ENCODE data around the gene NCKAP1. TPM values are rescaled to one million over a fixed set of nuclear protein-coding genes. Genes with fewer than 3 reads are reported as not detected.
"Not testable (repeated sequence)": the region's sequence is repeated elsewhere in the genome, so short reads cannot be mapped to it uniquely, and the experiment has no call there.

NCKAP1 gene
- total RNA-seq, 2 experiments from 2014 or later = 0.96 to 1.6 TPM

DNA sequence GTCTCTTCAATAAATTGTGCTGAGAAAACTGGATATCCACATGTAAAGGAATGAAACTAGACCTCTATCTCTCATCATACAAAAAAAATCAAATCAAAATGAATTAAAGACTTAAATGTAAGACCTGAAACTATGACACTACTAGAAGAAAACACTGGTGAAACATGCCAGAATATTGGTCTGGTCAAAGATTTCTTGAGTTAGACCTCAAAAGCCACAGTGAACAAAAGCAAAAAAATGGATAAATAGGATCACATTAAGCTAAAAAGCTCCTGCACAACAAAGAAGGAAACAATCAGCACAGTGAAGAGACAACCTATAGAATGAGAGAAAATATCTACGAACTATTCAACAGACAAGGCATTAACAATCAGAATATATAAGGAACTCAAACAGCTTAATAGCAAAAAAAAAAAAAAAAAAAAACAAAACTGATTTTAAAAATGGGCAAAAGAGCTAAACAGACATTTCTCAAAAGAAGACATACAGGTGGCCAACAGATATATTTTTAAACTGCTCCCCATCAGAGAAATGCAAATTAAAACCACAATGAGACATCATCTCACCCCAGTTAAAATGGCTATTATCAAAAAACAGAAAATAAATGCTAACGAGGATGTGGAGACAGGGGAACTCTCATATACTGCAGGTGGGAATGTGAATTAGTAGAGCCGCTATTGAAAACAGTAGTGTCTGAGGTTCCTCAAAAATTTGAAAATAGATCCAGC, 66.3 kb downstream of the NCKAP1 start:
- Mint-ChIP-seq H3K4me1 (peaks cover 8% of the 10 kb centered on the region), H3K27me3 (no peaks in the 10 kb centered on the region), H3K9me3 (ENCODE audit: low read depth) (peaks cover 5% of the 10 kb centered on the region), H3K4me3 (no peak overlapping the region), H3K27ac (no peak overlapping the region), H3K36me3 (peaks cover 18% of the 10 kb centered on the region)
- CTCF ChIA-PET = interaction anchor here (0.7 to 2.0 kb wide), 3 partner anchors 8 to 305 kb away, joined by 3 to 6 read pairs (median 5); no protein-coding TSS in a partner anchor
- DNase-seq = no peak
- ATAC-seq = no peak

DNA sequence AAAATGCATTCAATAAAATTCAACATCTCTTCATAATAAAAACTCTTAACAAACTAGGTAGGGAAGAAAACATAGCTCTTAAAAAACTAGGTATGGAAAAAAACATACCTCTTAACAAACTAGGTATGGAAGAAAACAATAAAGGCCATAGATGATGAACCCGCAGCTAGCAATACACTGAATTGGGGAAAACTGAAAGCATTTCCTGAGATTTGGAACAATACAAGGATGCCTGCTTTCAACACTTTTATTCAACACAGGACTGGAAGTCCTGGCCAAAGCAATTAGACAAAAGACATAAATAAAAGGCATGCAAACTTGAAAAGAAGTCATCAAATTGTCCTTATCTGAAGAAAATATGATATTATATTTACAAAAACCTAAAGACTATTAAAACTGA, 67.8 kb downstream of the NCKAP1 start:
- H3K27ac Mint-ChIP-seq = no peak overlapping the region
- no peaks in the 10 kb centered on the region for H3K27me3 Mint-ChIP-seq
- ATAC-seq (no peak), DNase-seq (no peak)
- peaks cover 5% of the 10 kb centered on the region for H3K9me3 Mint-ChIP-seq (ENCODE audit: low read depth)
- peaks cover 8% of the 10 kb centered on the region for H3K4me1 Mint-ChIP-seq
- H3K4me3 Mint-ChIP-seq = no peak overlapping the region
- peaks cover 18% of the 10 kb centered on the region for H3K36me3 Mint-ChIP-seq
- CTCF ChIA-PET = interaction anchor here (2.0 kb wide), 1 partner anchor 9 kb away, joined by 6 read pairs; no protein-coding TSS in a partner anchor

DNA sequence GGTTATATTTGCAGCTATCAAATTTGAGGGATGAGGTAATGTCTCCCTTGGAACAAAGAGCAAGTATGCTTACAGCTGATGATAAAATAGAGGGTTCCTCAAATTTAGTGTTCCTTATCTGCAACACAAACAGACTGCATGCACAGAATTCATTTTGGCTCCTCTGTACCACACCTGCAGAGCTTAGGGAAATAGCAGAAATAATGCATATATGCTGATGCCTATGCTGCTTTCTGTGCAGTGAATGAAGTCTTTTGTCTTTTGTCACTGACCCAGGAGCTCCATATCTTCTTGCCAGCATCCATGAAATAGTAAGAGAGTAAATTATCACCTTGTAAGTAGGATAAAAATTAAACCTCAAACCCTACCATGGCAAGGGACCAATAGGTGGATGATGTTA, 69.8 kb downstream of the NCKAP1 start:
- no peaks in the 10 kb centered on the region for H3K27me3 Mint-ChIP-seq
- no peak overlapping the region for H3K27ac Mint-ChIP-seq
- H3K9me3 Mint-ChIP-seq (ENCODE audit: low read depth) = peaks cover 5% of the 10 kb centered on the region
- peaks cover 8% of the 10 kb centered on the region for H3K4me1 Mint-ChIP-seq
- CTCF ChIA-PET = no interaction called here
- DNase-seq = no peak
- ATAC-seq = no peak
- H3K4me3 Mint-ChIP-seq = no peak overlapping the region
- peaks cover 18% of the 10 kb centered on the region for H3K36me3 Mint-ChIP-seq

DNA sequence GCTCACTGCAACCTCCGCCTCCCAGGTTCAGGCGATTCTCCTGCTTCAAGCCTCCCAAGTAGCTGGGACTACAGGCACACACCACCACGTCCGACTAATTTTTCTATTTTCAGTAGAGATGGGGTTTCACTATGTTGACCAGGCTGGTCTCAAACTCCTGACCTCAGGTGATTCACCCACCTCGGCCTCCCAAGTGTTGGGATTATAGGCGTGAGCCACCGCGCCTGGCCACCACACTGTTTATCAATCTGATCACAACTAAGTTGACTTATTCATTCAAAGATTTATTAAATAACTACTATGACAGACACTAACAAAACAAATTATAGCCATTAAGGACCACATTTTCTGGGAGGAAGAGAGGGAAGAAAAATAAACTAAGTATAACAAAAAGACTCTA, 71.9 kb downstream of the NCKAP1 start:
- H3K27me3 Mint-ChIP-seq; DNase-seq; ATAC-seq; H3K36me3 Mint-ChIP-seq; H3K9me3 Mint-ChIP-seq (ENCODE audit: low read depth); H3K4me3 Mint-ChIP-seq; H3K4me1 Mint-ChIP-seq; CTCF ChIA-PET; H3K27ac Mint-ChIP-seq: not testable (repeated sequence)

DNA sequence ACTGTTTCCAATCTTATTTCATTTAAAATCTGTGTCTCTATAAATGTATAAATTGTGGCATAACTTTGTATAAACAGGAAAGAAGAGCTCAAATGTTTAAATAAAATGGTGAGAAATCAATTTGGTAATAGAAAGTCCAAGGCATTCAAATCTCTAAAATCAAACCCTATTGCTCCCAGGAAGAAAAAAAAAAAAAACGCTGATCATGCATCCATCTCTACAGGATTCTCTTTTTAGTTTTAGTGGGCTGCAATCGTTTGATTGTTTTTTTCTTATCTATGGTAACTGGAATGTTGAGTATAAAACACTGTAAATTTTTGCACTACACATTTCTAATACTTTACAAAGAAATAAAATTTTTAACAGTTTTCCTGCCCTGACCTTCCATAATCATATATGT, 75.6 kb downstream of the NCKAP1 start:
- DNase-seq (no peak), ATAC-seq (no peak)
- Mint-ChIP-seq H3K27ac (no peak overlapping the region), H3K9me3 (ENCODE audit: low read depth) (no peaks in the 10 kb centered on the region), H3K4me3 (no peak overlapping the region), H3K27me3 (no peaks in the 10 kb centered on the region), H3K36me3 (peaks cover 11% of the 10 kb centered on the region), H3K4me1 (no peaks in the 10 kb centered on the region)
- CTCF ChIA-PET = no interaction called here

DNA sequence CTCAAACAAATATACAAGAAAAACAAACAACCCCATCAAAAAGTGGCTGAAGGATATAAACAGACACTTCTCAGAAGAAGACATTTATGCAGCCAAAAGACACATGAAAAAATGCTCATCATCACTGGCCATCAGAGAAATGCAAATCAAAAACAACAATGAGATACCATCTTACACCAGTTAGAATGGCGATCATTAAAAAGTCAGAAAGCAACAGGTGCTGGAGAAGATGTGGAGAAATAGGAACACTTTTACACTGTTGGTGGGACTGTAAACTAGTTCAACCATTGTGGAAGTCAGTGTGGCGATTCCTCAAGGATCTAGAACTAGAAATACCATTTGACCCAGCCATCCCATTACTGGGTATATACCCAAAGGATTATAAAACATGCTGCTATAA, 77.4 kb downstream of the NCKAP1 start:
- DNase-seq = not testable (repeated sequence)

DNA sequence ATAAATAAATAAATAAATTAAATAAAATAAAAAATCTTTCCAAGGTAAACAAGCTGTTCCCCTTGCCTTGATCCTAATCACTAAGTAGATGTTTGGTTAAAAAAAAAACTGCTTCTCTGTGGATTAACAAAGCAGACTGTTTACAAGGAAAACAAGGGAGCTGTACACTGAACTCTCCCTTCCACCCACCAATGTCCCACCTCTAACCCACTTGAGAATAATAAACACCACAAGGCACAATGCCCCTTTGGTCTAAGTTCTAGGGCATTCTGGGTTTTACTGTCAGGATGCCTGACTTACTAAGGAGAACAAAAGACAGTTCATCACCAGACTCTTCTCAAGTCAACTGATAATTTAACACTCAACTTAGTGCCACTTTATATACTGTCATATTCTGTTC, 83.5 kb downstream of the NCKAP1 start:
- DNase-seq = no peak
- Mint-ChIP-seq H3K4me3 (no peak overlapping the region), H3K36me3 (peaks cover 31% of the 10 kb centered on the region), H3K4me1 (peaks cover 38% of the 10 kb centered on the region), H3K9me3 (ENCODE audit: low read depth) (no peaks in the 10 kb centered on the region), H3K27ac (no peak overlapping the region), H3K27me3 (no peaks in the 10 kb centered on the region)
- CTCF ChIA-PET = no interaction called here
- no peak for ATAC-seq

More for the DNA sequence above, 77.4 kb downstream of the NCKAP1 start:
- CTCF ChIA-PET; H3K27ac Mint-ChIP-seq; H3K9me3 Mint-ChIP-seq (ENCODE audit: low read depth); H3K4me3 Mint-ChIP-seq; ATAC-seq; H3K4me1 Mint-ChIP-seq; H3K27me3 Mint-ChIP-seq: not testable (repeated sequence)
- H3K36me3 Mint-ChIP-seq = peaks cover 11% of the 10 kb centered on the region

DNA sequence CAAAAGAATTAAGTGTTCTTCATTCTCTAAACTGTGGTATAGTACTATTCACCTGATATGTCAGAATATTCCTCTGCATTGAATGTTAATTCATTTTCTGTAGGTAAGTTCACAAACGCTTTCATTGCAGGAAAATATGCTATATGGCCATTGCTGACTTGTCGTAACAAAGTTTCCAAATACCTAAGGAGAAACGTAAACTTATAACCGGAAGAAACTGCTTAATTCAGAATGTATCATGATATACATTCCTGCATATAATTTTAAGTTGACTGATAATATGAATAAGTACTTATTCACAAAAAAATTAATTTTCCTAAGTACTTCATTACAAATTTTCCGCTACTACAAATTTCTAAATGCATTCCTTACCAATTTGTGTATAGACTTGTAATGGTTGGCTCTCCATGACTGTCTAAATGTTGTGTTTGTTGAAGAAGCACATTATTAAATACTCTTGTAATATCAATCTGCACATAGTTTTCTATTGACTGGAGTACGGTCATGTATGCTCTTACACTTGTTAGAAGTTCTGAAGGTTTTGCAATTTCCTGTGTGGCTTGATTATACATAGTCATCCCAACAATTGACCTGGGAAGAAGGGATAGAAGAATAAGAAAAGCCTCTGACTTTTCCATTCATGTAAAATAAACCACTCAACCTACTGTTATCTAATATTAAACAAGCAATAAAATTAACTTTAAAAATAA, 85.4 kb downstream of the NCKAP1 start:
- H3K9me3 Mint-ChIP-seq (ENCODE audit: low read depth) = no peaks in the 10 kb centered on the region
- H3K27ac Mint-ChIP-seq = peak overlapping the region; percentile 58
- DNase-seq (no peak), ATAC-seq (no peak)
- no peak overlapping the region for H3K4me3 Mint-ChIP-seq
- H3K36me3 Mint-ChIP-seq = peaks cover 27% of the 10 kb centered on the region
- CTCF ChIA-PET = no interaction called here
- H3K4me1 Mint-ChIP-seq = peaks cover 50% of the 10 kb centered on the region
- no peaks in the 10 kb centered on the region for H3K27me3 Mint-ChIP-seq

DNA sequence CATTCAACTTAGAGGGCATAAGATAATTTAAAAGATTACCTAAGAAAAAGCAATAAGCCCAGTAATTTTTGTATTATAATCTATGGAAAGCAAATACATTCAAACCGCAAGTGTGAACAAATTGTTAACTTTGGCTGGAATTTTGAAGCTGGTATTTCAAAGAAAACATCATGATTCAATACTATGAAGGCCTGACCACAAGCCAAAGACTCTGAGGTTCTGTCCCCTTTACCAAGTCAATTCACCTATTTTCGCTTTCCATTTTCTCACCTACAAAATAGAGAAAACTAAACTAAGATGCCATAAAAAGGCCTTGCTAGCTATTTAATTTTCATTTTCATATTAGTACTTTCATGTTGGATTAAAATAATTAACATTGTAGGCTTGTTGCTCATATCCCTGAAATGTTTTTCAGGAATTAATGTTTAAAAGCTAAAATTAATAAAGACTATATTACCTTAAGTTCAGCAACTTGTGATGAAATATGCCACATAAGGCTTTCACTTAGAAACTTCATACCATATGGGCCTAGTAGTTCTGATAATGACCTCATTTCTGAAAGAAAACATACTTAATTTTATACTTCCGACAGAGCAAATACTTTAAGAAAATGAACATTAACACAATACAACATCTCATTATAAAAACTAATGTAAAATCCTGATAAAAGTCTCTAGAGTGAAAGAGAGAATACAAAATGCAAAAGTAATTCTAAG, 86.2 kb downstream of the NCKAP1 start:
- Mint-ChIP-seq H3K27ac (peak overlapping the region; percentile 58), H3K4me1 (peaks cover 50% of the 10 kb centered on the region), H3K4me3 (no peak overlapping the region), H3K9me3 (ENCODE audit: low read depth) (no peaks in the 10 kb centered on the region), H3K36me3 (peaks cover 25% of the 10 kb centered on the region), H3K27me3 (no peaks in the 10 kb centered on the region)
- CTCF ChIA-PET = interaction anchor here (3.2 kb wide), 1 partner anchor 28 kb away, joined by 14 read pairs; no protein-coding TSS in a partner anchor
- DNase-seq (peak; percentile 65), ATAC-seq (peak; percentile 82)

DNA sequence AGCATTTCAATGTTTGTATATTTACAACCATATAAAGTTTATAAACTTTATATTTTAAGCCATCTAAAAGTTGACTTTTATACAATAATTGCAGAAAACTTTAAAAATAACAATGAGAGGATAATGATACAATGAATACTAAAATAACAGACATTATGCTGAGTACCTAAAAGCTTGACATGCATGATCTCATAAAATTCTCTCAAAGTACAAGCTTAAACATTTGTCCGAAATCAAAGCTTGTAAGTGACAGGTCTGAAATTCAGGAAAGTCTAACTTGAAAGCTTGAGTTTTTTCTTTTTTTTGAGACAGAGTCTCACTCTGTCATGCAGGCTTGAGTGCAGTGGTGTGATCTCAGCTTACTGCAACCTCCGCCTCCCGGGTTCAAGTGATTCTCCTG, 87.7 kb downstream of the NCKAP1 start:
- ATAC-seq = no peak
- Mint-ChIP-seq H3K36me3 (peaks cover 26% of the 10 kb centered on the region), H3K4me3 (no peak overlapping the region), H3K9me3 (ENCODE audit: low read depth) (no peaks in the 10 kb centered on the region), H3K27me3 (no peaks in the 10 kb centered on the region), H3K4me1 (peaks cover 58% of the 10 kb centered on the region), H3K27ac (no peak overlapping the region)
- CTCF ChIA-PET = interaction anchor here (1.1 to 3.2 kb wide), 3 partner anchors 14 to 299 kb away, joined by 3 to 14 read pairs (median 4); no protein-coding TSS in a partner anchor
- DNase-seq = no peak

DNA sequence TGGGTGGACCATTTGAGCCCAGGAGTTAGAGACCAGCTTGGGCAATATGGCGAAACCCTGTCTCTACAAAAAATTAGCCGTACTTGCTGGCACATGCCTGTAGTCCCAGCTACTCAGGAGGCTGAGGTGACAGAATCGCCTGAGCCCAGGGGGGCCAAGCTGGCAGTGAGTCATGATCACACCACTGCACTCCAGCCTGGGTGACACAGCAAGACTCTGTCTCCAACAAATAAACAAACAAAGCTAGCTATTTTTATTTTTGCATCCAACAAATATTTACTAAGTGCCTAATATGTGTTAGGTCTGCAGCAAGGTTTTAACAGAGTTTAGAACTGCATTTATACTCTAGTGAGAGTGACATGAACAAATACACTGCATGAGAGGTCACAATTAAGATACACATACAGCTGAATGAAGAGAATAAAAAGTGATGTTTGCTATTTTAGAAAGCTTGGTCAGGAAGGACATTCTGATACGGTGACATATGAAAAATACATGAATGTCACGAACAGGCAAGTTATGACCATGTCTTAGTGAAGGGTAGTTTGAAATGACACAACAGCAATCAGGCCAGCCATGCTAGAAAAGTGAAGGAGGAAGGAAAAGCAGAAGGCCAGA, 88.6 kb downstream of the NCKAP1 start:
- CTCF ChIA-PET = interaction anchor here (1.2 to 3.2 kb wide), 4 partner anchors 9 to 283 kb away, joined by 3 to 14 read pairs (median 4); no protein-coding TSS in a partner anchor
- no peak overlapping the region for H3K4me3 Mint-ChIP-seq
- peaks cover 54% of the 10 kb centered on the region for H3K4me1 Mint-ChIP-seq

DNA sequence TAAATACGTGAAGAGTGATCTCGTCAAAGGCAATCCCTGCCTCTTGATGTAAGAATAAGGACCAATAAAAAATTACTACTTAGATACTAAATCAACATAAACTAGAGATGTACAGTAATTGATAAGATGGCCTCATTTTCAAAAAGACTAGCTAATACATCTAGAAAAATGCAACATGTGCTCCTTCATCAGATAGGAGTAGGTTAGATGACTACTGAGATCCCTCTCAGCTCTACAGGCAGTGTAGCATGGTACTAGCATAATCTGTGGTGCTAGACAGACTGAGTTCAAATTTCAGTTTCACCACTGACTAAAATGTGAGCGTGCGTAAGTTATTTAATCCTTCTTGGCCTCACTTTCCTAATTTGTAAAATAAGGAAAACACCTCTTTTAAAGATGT, 89.2 kb downstream of the NCKAP1 start:
- H3K9me3 Mint-ChIP-seq (ENCODE audit: low read depth) = no peaks in the 10 kb centered on the region
- ATAC-seq = no peak
- H3K4me1 Mint-ChIP-seq = peaks cover 50% of the 10 kb centered on the region
- no peaks in the 10 kb centered on the region for H3K27me3 Mint-ChIP-seq
- no peak for DNase-seq
- no peak overlapping the region for H3K27ac Mint-ChIP-seq
- H3K4me3 Mint-ChIP-seq = no peak overlapping the region
- H3K36me3 Mint-ChIP-seq = peaks cover 21% of the 10 kb centered on the region
- CTCF ChIA-PET = interaction anchor here (1.2 to 3.2 kb wide), 4 partner anchors 10 to 282 kb away, joined by 3 to 14 read pairs (median 4); no protein-coding TSS in a partner anchor

More for the DNA sequence above, 88.6 kb downstream of the NCKAP1 start:
- Mint-ChIP-seq H3K27ac (peak overlapping the region; percentile 45), H3K36me3 (peaks cover 26% of the 10 kb centered on the region), H3K27me3 (no peaks in the 10 kb centered on the region), H3K9me3 (ENCODE audit: low read depth) (no peaks in the 10 kb centered on the region)
- DNase-seq = peak; percentile 50
- peak; percentile 62 for ATAC-seq

DNA sequence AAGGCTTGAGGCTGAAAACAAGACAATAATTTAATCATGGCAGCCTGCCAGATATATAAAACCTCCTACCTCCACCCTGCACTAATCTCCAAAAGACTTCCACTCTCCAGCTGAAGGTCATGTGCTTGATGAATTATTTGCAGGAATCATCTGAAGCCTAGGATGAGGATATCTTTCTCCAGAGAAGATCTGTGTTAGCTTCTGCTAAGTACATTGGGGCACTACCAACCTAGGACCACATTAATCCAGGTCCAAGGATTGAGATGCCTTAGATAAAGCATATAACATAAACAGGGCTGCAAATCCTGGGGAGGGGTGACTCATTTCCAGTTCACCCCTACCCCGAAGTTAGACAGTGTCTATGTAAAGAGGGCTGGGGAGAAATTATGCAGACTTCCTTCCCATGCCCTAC, 91.3 kb downstream of the NCKAP1 start:
- CTCF ChIA-PET = no interaction called here
- no peak for ATAC-seq
- Mint-ChIP-seq H3K27me3 (no peaks in the 10 kb centered on the region), H3K27ac (no peak overlapping the region), H3K4me3 (no peak overlapping the region), H3K4me1 (peaks cover 33% of the 10 kb centered on the region), H3K36me3 (peaks cover 10% of the 10 kb centered on the region), H3K9me3 (ENCODE audit: low read depth) (no peaks in the 10 kb centered on the region)
- DNase-seq = no peak
